ENCODE measurements around the gene CHST15.

The CHST15 gene

GRCh38 chr10:124000792-124001201, 92.6 kb downstream of the CHST15 start:
- H3K9me3 Mint-ChIP-seq = no peaks in the 10 kb centered on the region
- H3K4me3 Mint-ChIP-seq = no peak overlapping the region
- peaks cover 14% of the 10 kb centered on the region for H3K4me1 Mint-ChIP-seq
- H3K27me3 Mint-ChIP-seq (ENCODE audit: low read depth) = peaks cover 14% of the 10 kb centered on the region
- no peak for TF ChIP-seq CTCF (IDR thresholded peaks at IDR 0.05; ENCODE audit: unreplicated experiment in 3 of 3)
- H3K27ac Mint-ChIP-seq = no peak overlapping the region
- H3K36me3 Mint-ChIP-seq (ENCODE audit: low read depth) = no peaks in the 10 kb centered on the region

GRCh38 chr10:123999956-124000615, 93.3 kb downstream of the CHST15 start:
- H3K36me3 Mint-ChIP-seq (ENCODE audit: low read depth) = no peaks in the 10 kb centered on the region
- no peak overlapping the region for H3K27ac Mint-ChIP-seq
- no peaks in the 10 kb centered on the region for H3K9me3 Mint-ChIP-seq
- TF ChIP-seq CTCF (IDR thresholded peaks at IDR 0.05; ENCODE audit: unreplicated experiment in 3 of 3) = no peak
- H3K27me3 Mint-ChIP-seq (ENCODE audit: low read depth) = peaks cover 16% of the 10 kb centered on the region
- H3K4me1 Mint-ChIP-seq = peaks cover 12% of the 10 kb centered on the region
- no peak overlapping the region for H3K4me3 Mint-ChIP-seq

- Mint-ChIP-seq H3K36me3 (ENCODE audit: low read depth) (no peaks in the 10 kb centered on the region), H3K4me1 (peaks cover 17% of the 10 kb centered on the region), H3K27ac (no peak overlapping the region), H3K4me3 (no peak overlapping the region), H3K27me3 (ENCODE audit: low read depth) (peaks cover 25% of the 10 kb centered on the region), H3K9me3 (no peaks in the 10 kb centered on the region)
- no peak for TF ChIP-seq CTCF (IDR thresholded peaks at IDR 0.05; ENCODE audit: unreplicated experiment in 3 of 3)
Observed at GRCh38 chr10:123999261-123999660, 94.1 kb downstream of the CHST15 start.

GRCh38 chr10:123998197-123999141, 94.9 kb downstream of the CHST15 start:
- H3K27me3 Mint-ChIP-seq (ENCODE audit: low read depth) = peaks cover 33% of the 10 kb centered on the region
- peaks cover 17% of the 10 kb centered on the region for H3K4me1 Mint-ChIP-seq
- no peak overlapping the region for H3K27ac Mint-ChIP-seq
- H3K4me3 Mint-ChIP-seq = no peak overlapping the region
- no peaks in the 10 kb centered on the region for H3K9me3 Mint-ChIP-seq
- H3K36me3 Mint-ChIP-seq (ENCODE audit: low read depth) = no peaks in the 10 kb centered on the region
- TF ChIP-seq CTCF (IDR thresholded peaks at IDR 0.05; ENCODE audit: unreplicated experiment in 3 of 3) = no peak

- Mint-ChIP-seq H3K4me1 (peaks cover 17% of the 10 kb centered on the region), H3K4me3 (no peak overlapping the region)
- no peak for TF ChIP-seq CTCF (IDR thresholded peaks at IDR 0.05; ENCODE audit: unreplicated experiment in 3 of 3)
Observed at GRCh38 chr10:123997486-123998196, 95.8 kb downstream of the CHST15 start.

More at GRCh38 chr10:123997486-123998196, 95.8 kb downstream of the CHST15 start:
- H3K36me3 Mint-ChIP-seq (ENCODE audit: low read depth) = no peaks in the 10 kb centered on the region
- H3K9me3 Mint-ChIP-seq = no peaks in the 10 kb centered on the region
- H3K27ac Mint-ChIP-seq = no peak overlapping the region
- peaks cover 39% of the 10 kb centered on the region for H3K27me3 Mint-ChIP-seq (ENCODE audit: low read depth)
